Chondrocyte (in vitro differentiated cells): ENCODE data around the gene NFKB1. TPM values are rescaled to one million over a fixed set of nuclear protein-coding genes. Genes with fewer than 3 reads are reported as not detected.
A peak's percentile ranks its signal among the peaks of the same experiment; 100 is the strongest.

Experiments used
- DNase-seq: peaks from one replicate; pipeline ENCODE4 v3.0.0; 2021; ENCODE audit warnings: mixed read lengths, low spot score
- H3K27ac Mint-ChIP-seq: one replicate; pipeline ENCODE4 v1.8.0; 2021; ENCODE audit warnings: mild to moderate bottlenecking, moderate library complexity, mixed read lengths; ENCODE audit not compliant: unreplicated experiment
- H3K27me3 Mint-ChIP-seq: 2 replicates; pipeline ENCODE4 v1.8.0; 2021; ENCODE audit warnings: low read depth, mixed read lengths
- H3K36me3 Mint-ChIP-seq: 2 replicates; pipeline ENCODE4 v1.8.0; 2021; ENCODE audit warnings: low read depth, mixed read lengths
- H3K4me1 Mint-ChIP-seq: 2 replicates; pipeline ENCODE4 v1.8.0; 2021; ENCODE audit warnings: low read depth, mild to moderate bottlenecking, mixed read lengths
- H3K4me3 Mint-ChIP-seq: one replicate; pipeline ENCODE4 v1.8.0; 2021; ENCODE audit warnings: mild to moderate bottlenecking, moderate library complexity, mixed read lengths; ENCODE audit not compliant: unreplicated experiment
- H3K9me3 Mint-ChIP-seq: 2 replicates; pipeline ENCODE4 v1.8.0; 2021; ENCODE audit warnings: low read depth, mixed read lengths
- CTCF ChIP-seq: fragments of 200-600 bp; sonication (generic); IDR thresholded peaks from 2 replicates; pipeline ENCODE4 v1.5.0; 2021; ENCODE audit warnings: antibody characterized with exemption, mild to moderate bottlenecking, moderate library complexity
- total RNA-seq: library from RNA; stranded (reverse); gene quantifications from 3 replicates; pipeline ENCODE4 v1.2.1, GENCODE V29; 2021

NFKB1 gene
- total RNA-seq, 1 donor from 2014 or later, result 24.4 TPM

GRCh38 chr4:102599455-102599854 lies 98.3 kb downstream of the NFKB1 start:
- no peak for DNase-seq
- H3K27ac Mint-ChIP-seq, result peak overlapping the region; percentile 60
- no peak overlapping the region for H3K4me3 Mint-ChIP-seq
- TF ChIP-seq CTCF, result no peak
- peaks cover 33% of the 10 kb centered on the region for H3K36me3 Mint-ChIP-seq
- H3K9me3 Mint-ChIP-seq, result no peaks in the 10 kb centered on the region
- H3K27me3 Mint-ChIP-seq, result no peaks in the 10 kb centered on the region
- H3K4me1 Mint-ChIP-seq, result peaks cover 43% of the 10 kb centered on the region

GRCh38 chr4:102599886-102600285 lies 98.7 kb downstream of the NFKB1 start:
- Mint-ChIP-seq H3K27ac (peak overlapping the region; percentile 42), H3K4me1 (peaks cover 43% of the 10 kb centered on the region), H3K27me3 (no peaks in the 10 kb centered on the region), H3K9me3 (no peaks in the 10 kb centered on the region), H3K4me3 (no peak overlapping the region), H3K36me3 (peaks cover 33% of the 10 kb centered on the region)
- no peak for TF ChIP-seq CTCF
- DNase-seq, result no peak

- peaks cover 29% of the 10 kb centered on the region for H3K36me3 Mint-ChIP-seq
- TF ChIP-seq CTCF, result no peak
Observed at GRCh38 chr4:102600689-102601088, 99.5 kb downstream of the NFKB1 start.

GRCh38 chr4:102601586-102602227 lies 100.5 kb downstream of the NFKB1 start:
- H3K4me1 Mint-ChIP-seq, result peaks cover 43% of the 10 kb centered on the region
- no peak for DNase-seq
- no peak for TF ChIP-seq CTCF
- H3K36me3 Mint-ChIP-seq, result peaks cover 27% of the 10 kb centered on the region
- no peak overlapping the region for H3K27ac Mint-ChIP-seq
- no peaks in the 10 kb centered on the region for H3K27me3 Mint-ChIP-seq
- no peak overlapping the region for H3K4me3 Mint-ChIP-seq
- no peaks in the 10 kb centered on the region for H3K9me3 Mint-ChIP-seq

More at GRCh38 chr4:102600689-102601088, 99.5 kb downstream of the NFKB1 start:
- DNase-seq, result no peak
- Mint-ChIP-seq H3K4me3 (no peak overlapping the region), H3K27me3 (no peaks in the 10 kb centered on the region), H3K9me3 (no peaks in the 10 kb centered on the region), H3K4me1 (peaks cover 43% of the 10 kb centered on the region), H3K27ac (no peak overlapping the region)

- Mint-ChIP-seq H3K27me3 (no peaks in the 10 kb centered on the region), H3K9me3 (no peaks in the 10 kb centered on the region), H3K4me1 (peaks cover 21% of the 10 kb centered on the region), H3K36me3 (peaks cover 24% of the 10 kb centered on the region), H3K27ac (no peak overlapping the region), H3K4me3 (no peak overlapping the region)
- TF ChIP-seq CTCF, result no peak
- DNase-seq, result no peak
Observed at GRCh38 chr4:102604222-102604940, 103.2 kb downstream of the NFKB1 start.
